Skeletal muscle tissue (tissue), 4 donors: ENCODE data around the gene EFCAB6. TPM values are rescaled to one million over a fixed set of nuclear protein-coding genes. Genes with fewer than 3 reads are reported as not detected.

Experiments used
- H3K27ac ChIP-seq: one replicate; pipeline ENCODE4 v1.7.0; 2013; ENCODE audit warnings: mild to moderate bottlenecking, low read depth, low read length, inconsistent platforms
- H3K27me3 ChIP-seq, 3 donors: one replicate each; pipeline ENCODE4 v1.7.0; 2013; ENCODE audit warnings: low read length in 3 of 3; ENCODE audit not compliant: control insufficient read depth in 3 of 3, insufficient read depth in 3 of 3
- H3K36me3 ChIP-seq, 3 donors: one replicate each; pipeline ENCODE4 v1.7.0; 2013; ENCODE audit warnings: low read length in 3 of 3; ENCODE audit not compliant: control insufficient read depth in 3 of 3, insufficient read depth in 3 of 3
- H3K4me1 ChIP-seq, 3 donors: one replicate each; pipeline ENCODE4 v1.7.0; 2013; ENCODE audit warnings: low read length in 3 of 3, mild to moderate bottlenecking in 3 of 3; ENCODE audit not compliant: control insufficient read depth in 3 of 3, insufficient read depth in 3 of 3
- H3K4me3 ChIP-seq, 3 donors: one replicate each; pipeline ENCODE4 v1.7.0; 2013; ENCODE audit warnings: low read length in 3 of 3
- H3K9ac ChIP-seq, 3 donors: one replicate each; pipeline ENCODE4 v1.7.0; 2013; ENCODE audit warnings: low read length in 3 of 3, mild to moderate bottlenecking in 3 of 3, moderate library complexity in 2 of 3, low read depth in 1 of 3
- H3K9me3 ChIP-seq, 3 donors: one replicate each; pipeline ENCODE4 v1.7.0; 2013; ENCODE audit warnings: low read length in 3 of 3; ENCODE audit not compliant: control insufficient read depth in 3 of 3
- total RNA-seq: library from RNA; depleted of rRNA; stranded (reverse); fragments of >200 nt; gene quantifications from one replicate; pipeline ENCODE4 v1.2.3, GENCODE V29; 2014
- donor health status: Osteomylitis.

EFCAB6 gene
- total RNA-seq, 1 donor from 2014 or later, result 1.6 TPM

GRCh38 chr22:43497956-43498855 lies 313.9 kb downstream of the EFCAB6 start:
- no peaks in the 10 kb centered on the region for H3K9me3 ChIP-seq
- H3K36me3 ChIP-seq, result no peaks in the 10 kb centered on the region
- H3K27ac ChIP-seq, result no peak overlapping the region
- H3K9ac ChIP-seq, result no peak overlapping the region
- H3K4me3 ChIP-seq, result no peak overlapping the region
- peaks cover 0 to 16% (median 7%) of the 10 kb centered on the region in 3 donors for H3K27me3 ChIP-seq
- H3K4me1 ChIP-seq, result no peaks in the 10 kb centered on the region

- Histone ChIP-seq H3K27me3 (peaks cover 5 to 28% (median 18%) of the 10 kb centered on the region in 3 donors), H3K27ac (no peak overlapping the region), H3K36me3 (no peaks in the 10 kb centered on the region), H3K4me1 (no peaks in the 10 kb centered on the region), H3K9ac (no peak overlapping the region), H3K4me3 (no peak overlapping the region), H3K9me3 (no peaks in the 10 kb centered on the region)
These were observed 318.8 kb downstream of the EFCAB6 start for GRCh38 chr22:43493297-43493696.

GRCh38 chr22:43491737-43492136 lies 320.4 kb downstream of the EFCAB6 start:
- peaks cover 9 to 44% (median 31%) of the 10 kb centered on the region in 3 donors for H3K27me3 ChIP-seq
- H3K4me1 ChIP-seq, result no peaks in the 10 kb centered on the region
- H3K27ac ChIP-seq, result no peak overlapping the region
- no peak overlapping the region for H3K9ac ChIP-seq
- no peak overlapping the region for H3K4me3 ChIP-seq
- no peaks in the 10 kb centered on the region for H3K9me3 ChIP-seq
- H3K36me3 ChIP-seq, result no peaks in the 10 kb centered on the region

- Histone ChIP-seq H3K9ac (no peak overlapping the region), H3K4me3 (no peak overlapping the region), H3K27me3 (peaks cover 9 to 49% (median 35%) of the 10 kb centered on the region in 3 donors), H3K9me3 (no peaks in the 10 kb centered on the region), H3K4me1 (no peaks in the 10 kb centered on the region), H3K27ac (no peak overlapping the region), H3K36me3 (no peaks in the 10 kb centered on the region)
These were observed 320.9 kb downstream of the EFCAB6 start for GRCh38 chr22:43491177-43491576.

- Histone ChIP-seq H3K4me3 (no peak overlapping the region), H3K4me1 (no peaks in the 10 kb centered on the region), H3K9ac (no peak overlapping the region), H3K9me3 (no peaks in the 10 kb centered on the region), H3K27me3 (peaks cover 15 to 57% (median 42%) of the 10 kb centered on the region in 3 donors), H3K36me3 (no peaks in the 10 kb centered on the region), H3K27ac (no peak overlapping the region)
These were observed 321.8 kb downstream of the EFCAB6 start for GRCh38 chr22:43490311-43490710.

- Histone ChIP-seq H3K9ac (no peak overlapping the region), H3K4me1 (no peaks in the 10 kb centered on the region), H3K36me3 (no peaks in the 10 kb centered on the region), H3K27me3 (peaks cover 28 to 67% (median 52%) of the 10 kb centered on the region in 3 donors), H3K27ac (no peak overlapping the region), H3K4me3 (no peak overlapping the region), H3K9me3 (no peaks in the 10 kb centered on the region)
These were observed 323.2 kb downstream of the EFCAB6 start for GRCh38 chr22:43488937-43489336.

- no peaks in the 10 kb centered on the region for H3K36me3 ChIP-seq
- no peaks in the 10 kb centered on the region for H3K9me3 ChIP-seq
- no peak overlapping the region for H3K4me3 ChIP-seq
- no peak overlapping the region for H3K9ac ChIP-seq
- no peak overlapping the region for H3K27ac ChIP-seq
- peaks cover 29 to 67% (median 57%) of the 10 kb centered on the region in 3 donors for H3K27me3 ChIP-seq
- no peaks in the 10 kb centered on the region for H3K4me1 ChIP-seq
These were observed 323.9 kb downstream of the EFCAB6 start for GRCh38 chr22:43488031-43488866.

GRCh38 chr22:43487311-43488030 lies 324.6 kb downstream of the EFCAB6 start:
- H3K27me3 ChIP-seq, result peaks cover 29 to 70% (median 58%) of the 10 kb centered on the region in 3 donors
- H3K27ac ChIP-seq, result no peak overlapping the region
- no peaks in the 10 kb centered on the region for H3K36me3 ChIP-seq
- H3K4me3 ChIP-seq, result no peak overlapping the region
- H3K9me3 ChIP-seq, result no peaks in the 10 kb centered on the region
- H3K9ac ChIP-seq, result no peak overlapping the region
- H3K4me1 ChIP-seq, result no peaks in the 10 kb centered on the region

GRCh38 chr22:43485502-43486089 lies 326.5 kb downstream of the EFCAB6 start:
- Histone ChIP-seq H3K4me1 (no peaks in the 10 kb centered on the region), H3K9ac (no peak overlapping the region), H3K27ac (no peak overlapping the region), H3K9me3 (no peaks in the 10 kb centered on the region), H3K27me3 (peaks cover 29 to 76% (median 67%) of the 10 kb centered on the region in 3 donors), H3K36me3 (no peaks in the 10 kb centered on the region), H3K4me3 (no peak overlapping the region)
